GM12891 (cell line): ENCODE results near the gene LANCL1.

Source experiments
- POLR2A ChIP-seq: IDR thresholded peaks from 2 replicates; pipeline ENCODE4 v1.6.1; 2011; ENCODE audit warnings: low read depth, low read length, control low read depth
- POLR2AphosphoS5 ChIP-seq: IDR thresholded peaks from 2 replicates; pipeline ENCODE4 v1.6.1; 2011; ENCODE audit warnings: low read depth, low read length, control low read depth

DNA sequence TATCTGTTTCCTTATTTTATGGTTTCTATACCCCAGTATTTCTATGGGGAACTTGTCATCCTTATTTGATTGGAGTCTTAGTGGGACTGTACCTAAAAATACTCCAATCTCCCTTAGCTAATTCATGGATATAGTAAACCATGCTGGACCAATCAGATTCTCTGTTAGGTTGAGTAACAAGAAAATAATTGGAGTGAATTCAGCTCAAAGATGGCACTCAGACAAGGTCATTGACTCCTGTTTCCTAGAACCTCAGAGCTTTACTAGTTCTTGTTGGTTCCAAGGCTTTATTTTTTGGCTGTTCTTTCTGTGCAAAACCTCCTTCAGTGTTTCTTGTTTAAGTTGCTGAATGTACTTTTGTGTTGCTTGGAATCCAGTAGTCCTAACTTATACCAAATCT is 48.0 kb upstream of the LANCL1 start:
- TF ChIP-seq POLR2A (no peak), POLR2AphosphoS5 (no peak)
